ENCODE measurements around the gene ACP5. TPM values are rescaled to one million over a fixed set of nuclear protein-coding genes. Genes with fewer than 3 reads are reported as not detected.

The ACP5 gene
- total and polyA plus RNA-seq, 10 of the 15 experiments (the other 5 are each of a cell fraction or from before 2014, with no cell fraction given) = 1.0 to 73.4 (median 36.8) TPM

GRCh38 chr19:11611730-11612129, 34.3 kb upstream of the ACP5 start:
- Histone ChIP-seq H3K36me3 (ENCODE audit: control insufficient read depth in 2 of 2, insufficient read depth in 2 of 2, low read length in 1 of 2) (peaks cover 1 to 21% of the 10 kb centered on the region in 2 experiments), H4K20me1 (ENCODE audit: control insufficient read depth, insufficient read depth) (no peaks in the 10 kb centered on the region), H3K9me3 (replicated peaks; ENCODE audit: control insufficient read depth, insufficient read depth, low read length) (peaks cover 10% of the 10 kb centered on the region), H3K4me1 (ENCODE audit: control insufficient read depth, insufficient read depth, low read length) (no peaks in the 10 kb centered on the region), H3K4me3 (no peak overlapping the region), H2AFZ (ENCODE audit: control insufficient read depth, low read depth, low read length) (no peak overlapping the region), H3K79me2 (ENCODE audit: control insufficient read depth, insufficient read depth, low read length) (no peaks in the 10 kb centered on the region), H3K9ac (ENCODE audit: control insufficient read depth, insufficient read depth, low read length) (no peak overlapping the region), H3K27me3 (replicated peaks in 1 of 2; ENCODE audit: control insufficient read depth in 2 of 2, insufficient read depth in 2 of 2, low read length in 1 of 2) (no peaks in the 10 kb centered on the region), H3K4me2 (ENCODE audit: control insufficient read depth, insufficient read depth) (no peak overlapping the region), H3K27ac (ENCODE audit: control insufficient read depth, insufficient read depth) (no peak overlapping the region)
- ChIA-PET SMC1A (ENCODE audit: uncharacterized antibody, unreplicated experiment) (no interaction called here), RAD21 (ENCODE audit: unreplicated experiment) (no interaction called here), CTCF (no interaction called here), POLR2A (no interaction called here)
- 75% methylated on average over 1 of the region's 1 CpG for WGBS (ENCODE audit: insufficient coverage, insufficient replicate concordance, low lambda C conversion rate, missing lambda C conversion rate)
- DNase-seq (ENCODE audit: low read depth, low spot score) (no peak), ATAC-seq (no peak), FAIRE-seq (no peak)
- TF ChIP-seq NFYA (IDR thresholded peaks at IDR 0.05; ENCODE audit: borderline replicate concordance, low read depth, low read length) = no peak
- TF ChIP-seq NRF1 (conservative IDR thresholded peaks at IDR 0.05; ENCODE audit: low read depth, low read length) = no peak
- in situ Hi-C loops (cut with MboI) (no loop called here), intact Hi-C loops (cut with micrococcal nuclease; ENCODE audit: unreplicated experiment) (no loop called here)
- BruUV-seq (replicated peaks) = no TSS peak

GRCh38 chr19:11606484-11606883, 29.0 kb upstream of the ACP5 start:
- no TSS peak for BruUV-seq (replicated peaks)
- peaks cover 0 to 10% of the 10 kb centered on the region in 2 experiments; a peak in 1 of 4 replicates for H3K36me3 ChIP-seq (ENCODE audit: control insufficient read depth in 2 of 2, insufficient read depth in 2 of 2, low read length in 1 of 2)
- DNase-seq (ENCODE audit: low read depth, low spot score) = no peak
- in situ Hi-C loops (cut with MboI) (no loop called here), intact Hi-C loops (cut with micrococcal nuclease; ENCODE audit: unreplicated experiment) (no loop called here)
- no peak overlapping the region for H3K9ac ChIP-seq (ENCODE audit: control insufficient read depth, insufficient read depth, low read length)
- 98% methylated on average over 8 of the region's 8 CpGs for WGBS (ENCODE audit: insufficient coverage, insufficient replicate concordance, low lambda C conversion rate, missing lambda C conversion rate)
- no peak overlapping the region for H3K4me2 ChIP-seq (ENCODE audit: control insufficient read depth, insufficient read depth)
- no peaks in the 10 kb centered on the region for H3K27me3 ChIP-seq (replicated peaks in 1 of 2; ENCODE audit: control insufficient read depth in 2 of 2, insufficient read depth in 2 of 2, low read length in 1 of 2)
- no peak overlapping the region for H3K27ac ChIP-seq (ENCODE audit: control insufficient read depth, insufficient read depth)
- H3K79me2 ChIP-seq (ENCODE audit: control insufficient read depth, insufficient read depth, low read length) = peaks cover 5% of the 10 kb centered on the region
- H3K9me3 ChIP-seq (replicated peaks; ENCODE audit: control insufficient read depth, insufficient read depth, low read length) = peaks cover 21% of the 10 kb centered on the region; the same call in 2 of the 3 replicates
- POLR2A ChIA-PET = no interaction called here
- no peak overlapping the region for H3K4me3 ChIP-seq
- CTCF ChIA-PET = interaction anchor here (0.6 kb wide), 1 partner anchor 186 kb away, joined by 4 read pairs; no protein-coding TSS in a partner anchor
- FAIRE-seq = no peak
- no peak overlapping the region for H2AFZ ChIP-seq (ENCODE audit: control insufficient read depth, low read depth, low read length)
- no peak for ATAC-seq
- SMC1A ChIA-PET (ENCODE audit: uncharacterized antibody, unreplicated experiment) = no interaction called here
- no peak for TF ChIP-seq ZNF217 (IDR thresholded peaks at IDR 0.05)
- peak; percentile 95 for TF ChIP-seq CBX5 (IDR thresholded peaks at IDR 0.05; ENCODE audit: low read depth)
- TF ChIP-seq TCF12 (IDR thresholded peaks at IDR 0.05; ENCODE audit: low read depth, low read length) = no peak
- no peaks in the 10 kb centered on the region for H4K20me1 ChIP-seq (ENCODE audit: control insufficient read depth, insufficient read depth)
- RAD21 ChIA-PET (ENCODE audit: unreplicated experiment) = interaction anchor here (0.6 kb wide), 1 partner anchor 48 kb away, joined by 3 read pairs; the partner anchor contains the start of gene ELOF1
- H3K4me1 ChIP-seq (ENCODE audit: control insufficient read depth, insufficient read depth, low read length) = no peaks in the 10 kb centered on the region
